Activated T-cell treated with anti-CD3 and anti-CD28 coated beads for 1 hour (primary cell): ENCODE measurements around the gene TFEC.
"Not testable (repeated sequence)": the region's sequence is repeated elsewhere in the genome, so short reads cannot be mapped to it uniquely, and the experiment has no call there.

Experiments used
- DNase-seq: peaks from one replicate; pipeline ENCODE4 v3.0.0-alpha.2; 2020; ENCODE audit warnings: low read depth

TFEC gene

DNA sequence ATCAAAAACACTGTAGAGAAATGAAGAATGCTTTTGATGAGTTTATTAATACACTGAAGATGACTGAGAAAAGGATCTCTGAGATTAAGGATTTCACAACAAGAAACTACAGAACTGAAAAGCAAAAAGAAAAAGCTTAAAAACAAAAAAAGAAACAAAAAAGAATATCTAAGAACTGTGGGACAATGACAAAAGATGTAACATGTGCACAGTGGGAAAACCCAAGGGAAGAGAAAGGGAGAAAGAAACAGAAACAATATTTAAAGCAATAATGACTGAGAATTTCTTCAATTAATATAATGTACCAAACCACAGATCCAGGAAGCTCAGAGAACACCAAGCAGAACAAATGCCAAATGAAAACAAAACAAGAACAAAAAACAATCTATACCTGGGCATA, 42.2 kb downstream of the TFEC start:
- no peak for DNase-seq

DNA sequence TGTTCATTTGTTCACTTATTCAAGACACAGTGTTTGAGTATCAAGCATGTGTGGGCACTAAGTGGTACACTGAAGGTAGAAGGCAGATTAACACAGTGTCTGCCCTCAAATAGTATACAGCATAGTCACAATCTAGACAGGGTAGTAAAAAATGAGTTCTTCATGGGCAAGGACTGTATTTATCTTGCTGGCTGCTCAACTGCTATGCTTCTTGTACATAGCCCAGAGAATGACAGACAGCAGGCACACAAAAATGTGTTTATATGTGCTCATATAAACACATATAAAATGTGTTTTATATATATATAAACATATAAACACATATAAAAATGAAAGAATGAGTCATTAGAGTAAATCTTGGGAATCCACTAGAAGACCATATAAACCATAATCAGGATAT, 43.1 kb downstream of the TFEC start:
- no peak for DNase-seq

DNA sequence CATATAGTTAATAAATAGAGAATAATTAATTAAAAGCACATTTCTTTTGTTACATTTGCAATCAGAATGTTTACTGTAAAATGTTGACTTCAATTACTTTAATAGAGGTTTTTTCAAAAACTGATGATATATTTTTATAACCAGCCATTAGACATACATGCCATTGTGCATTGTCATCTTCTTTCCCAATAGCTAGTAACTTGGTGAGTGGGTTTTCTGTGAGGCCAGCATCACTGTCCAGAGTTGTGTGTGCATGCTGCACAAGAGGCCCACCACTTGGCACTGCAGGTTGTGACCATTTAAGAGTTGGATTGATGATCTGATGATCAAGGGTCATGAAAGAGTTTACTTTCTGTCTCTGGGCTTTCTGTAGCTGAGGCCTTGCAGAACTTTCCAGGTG, 46.5 kb downstream of the TFEC start:
- no peak for DNase-seq

DNA sequence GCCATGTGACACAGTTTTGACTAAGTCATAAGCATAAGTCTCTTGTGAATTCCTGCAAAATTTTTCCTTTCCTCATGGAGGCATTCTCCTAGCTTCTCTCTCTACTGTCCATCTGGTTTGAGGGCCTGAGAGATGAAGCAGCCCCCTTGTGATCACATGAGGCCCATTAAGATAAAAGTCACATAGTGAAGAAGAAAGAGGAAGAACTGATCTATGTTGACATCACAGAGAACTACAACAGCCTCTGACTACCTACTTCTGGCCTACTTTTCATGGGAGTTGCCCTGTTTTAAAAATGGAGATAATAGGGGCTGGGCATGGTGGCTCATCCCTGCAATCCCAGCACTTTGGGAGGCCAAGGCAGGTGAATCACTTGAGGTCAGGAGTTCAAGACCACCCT, 50.4 kb downstream of the TFEC start:
- no peak for DNase-seq

DNA sequence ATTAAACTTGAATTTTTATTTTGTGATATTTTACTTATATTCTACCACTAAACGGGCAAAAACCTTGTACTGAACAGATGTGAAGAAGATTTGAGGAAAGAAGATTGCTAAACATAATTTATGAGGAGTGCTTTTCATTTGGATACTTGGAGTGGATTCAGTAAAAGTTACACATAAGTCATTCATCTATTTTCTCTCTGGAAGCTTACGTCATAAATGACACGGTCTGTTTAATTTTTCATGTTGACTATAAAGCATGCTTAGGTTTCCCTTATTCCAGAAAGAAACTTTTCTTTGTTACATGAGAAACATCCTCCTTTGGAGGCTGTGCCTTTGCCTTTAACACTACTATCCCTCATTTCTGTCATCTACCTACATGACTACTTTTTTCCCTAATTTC, 53.9 kb downstream of the TFEC start:
- no peak for DNase-seq

DNA sequence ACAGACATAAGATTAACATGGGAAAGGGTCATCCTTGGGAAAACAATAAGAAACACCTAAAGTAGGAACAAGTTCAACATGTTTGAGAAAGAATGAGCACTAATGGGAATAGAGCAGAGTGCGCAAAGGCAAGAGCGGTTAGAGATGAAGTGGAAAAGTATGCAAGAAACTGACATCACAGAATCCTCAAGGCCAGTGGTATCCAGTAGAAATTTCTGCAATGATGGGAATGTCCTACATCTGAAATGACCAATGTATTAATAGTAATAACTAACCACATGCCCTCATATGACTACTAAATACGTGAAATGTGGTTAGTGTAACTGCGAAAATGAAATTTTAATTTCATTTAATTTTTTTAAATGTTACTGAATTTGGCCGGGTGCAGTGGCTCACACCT, 54.8 kb downstream of the TFEC start:
- DNase-seq: no peak

DNA sequence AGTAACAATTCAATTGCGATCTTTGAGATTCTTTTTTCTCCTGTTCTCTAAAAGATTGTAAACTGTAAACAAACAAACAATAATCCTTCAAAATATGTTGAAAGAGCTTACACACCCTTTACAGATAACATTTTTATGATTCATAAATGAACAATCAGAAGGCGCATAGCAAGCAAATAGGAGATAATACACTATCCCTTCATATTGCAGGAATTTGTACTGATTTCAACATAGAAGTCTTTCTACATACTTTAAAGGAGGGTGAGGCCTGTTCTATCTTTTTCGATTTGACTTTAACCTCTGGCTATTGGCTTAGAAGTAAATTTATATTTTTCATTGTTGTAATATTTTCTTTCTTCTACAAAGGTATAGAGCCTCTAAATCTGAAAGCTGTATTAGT, 57.2 kb downstream of the TFEC start:
- DNase-seq: no peak

DNA sequence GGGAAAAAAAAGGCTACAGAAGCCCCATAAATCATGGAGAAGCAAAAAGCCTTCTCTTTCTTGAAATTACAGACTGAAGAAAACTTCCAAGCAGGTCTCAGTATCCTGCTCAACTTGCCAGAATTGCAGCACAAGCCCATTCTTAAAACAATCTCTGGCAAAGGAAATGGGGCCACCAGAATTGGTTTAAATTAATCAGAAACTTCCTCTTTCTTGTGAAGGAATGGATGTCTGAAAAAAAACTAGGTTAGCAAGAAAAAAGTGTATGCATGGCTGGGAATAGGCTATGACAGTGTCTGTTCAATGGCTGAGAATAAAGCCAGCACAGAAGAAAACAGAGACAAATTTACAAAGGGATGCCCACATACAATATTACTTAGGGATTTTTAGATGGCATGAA, 59.1 kb downstream of the TFEC start:
- no peak for DNase-seq

DNA sequence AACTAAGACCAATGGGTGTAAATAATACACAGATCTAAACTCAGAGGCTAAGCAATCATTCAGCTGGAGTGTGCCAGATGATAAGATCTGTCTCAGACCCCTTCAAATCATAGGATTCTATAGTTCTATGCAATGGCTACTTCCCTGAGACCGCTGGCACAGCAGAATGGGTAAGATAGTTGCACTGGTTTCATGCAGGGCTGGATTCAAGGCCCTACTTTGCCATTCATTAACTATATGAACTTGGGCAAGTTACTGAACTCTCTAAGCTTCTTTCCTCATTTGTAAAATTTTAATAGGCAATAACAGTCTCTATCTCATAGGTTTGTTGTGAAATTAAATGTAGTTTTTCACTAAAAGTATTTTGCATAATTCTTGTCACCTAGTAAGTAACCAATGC, 62.0 kb downstream of the TFEC start:
- no peak for DNase-seq

DNA sequence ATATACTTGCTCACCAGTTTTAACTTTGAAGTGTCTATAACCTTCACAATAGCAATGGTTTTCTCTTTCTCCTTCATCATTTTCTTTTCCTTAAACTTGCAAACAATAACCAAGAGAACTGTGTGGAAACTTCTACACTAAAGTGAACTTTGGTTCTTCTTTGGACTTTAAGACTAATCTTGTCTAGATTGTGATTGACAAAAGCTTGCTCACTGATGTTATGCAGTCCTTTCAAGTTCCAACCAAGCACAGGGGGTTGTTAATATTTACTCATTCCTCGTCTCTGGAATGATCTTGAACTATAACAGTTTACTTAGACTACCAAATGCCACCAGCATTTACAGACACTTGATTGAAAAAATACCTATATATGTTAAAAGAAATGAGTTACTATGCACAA, 62.4 kb downstream of the TFEC start:
- no peak for DNase-seq

DNA sequence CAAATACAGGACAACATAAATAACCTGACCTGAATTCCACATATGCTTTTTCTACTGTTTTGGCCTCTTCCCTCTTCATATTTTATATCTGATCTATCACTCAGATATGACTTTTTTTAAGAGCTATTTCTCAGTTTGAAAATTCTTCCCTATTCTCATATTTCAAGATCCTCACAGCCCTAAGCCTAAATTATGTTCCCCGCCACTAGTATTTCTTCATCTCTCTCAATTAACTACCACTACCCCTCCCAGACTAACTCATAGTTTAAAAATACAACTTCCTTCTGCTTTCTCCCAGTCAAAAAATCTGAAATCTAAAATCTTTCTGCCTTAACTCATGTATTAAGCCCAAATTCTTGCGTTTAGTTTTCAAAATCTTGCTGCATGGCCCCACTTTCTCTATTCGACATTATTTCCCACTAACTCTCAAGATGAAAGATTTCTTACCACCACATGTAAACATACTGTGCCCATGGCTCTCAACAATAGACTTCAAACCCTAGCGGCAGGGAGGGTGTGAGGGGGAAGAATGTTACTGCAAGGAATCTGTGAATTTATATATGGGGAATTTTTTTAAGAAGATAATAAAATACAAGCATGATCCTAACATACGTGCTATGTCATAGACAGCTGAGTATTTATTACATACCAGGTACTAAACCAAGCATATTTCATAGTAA, 64.6 kb downstream of the TFEC start:
- no peak for DNase-seq

DNA sequence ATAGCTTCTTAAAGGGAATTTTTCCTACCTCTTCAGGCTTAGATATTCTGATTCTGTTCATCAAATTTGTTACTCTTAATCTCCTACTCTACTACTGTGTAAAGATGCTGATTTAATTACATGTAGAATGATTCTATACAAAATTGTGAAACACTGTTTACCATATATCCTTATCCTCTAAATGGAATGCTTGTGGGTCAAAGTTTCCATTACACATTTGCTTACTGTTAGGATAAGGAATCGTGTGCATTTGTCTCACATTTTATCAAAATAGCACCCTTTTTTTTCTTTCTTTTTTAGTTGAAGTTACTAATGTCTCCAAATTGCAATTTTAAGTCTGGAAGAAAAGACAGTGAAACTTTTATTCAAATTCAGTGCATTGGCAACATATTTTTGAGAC, 65.3 kb downstream of the TFEC start:
- no peak for DNase-seq

DNA sequence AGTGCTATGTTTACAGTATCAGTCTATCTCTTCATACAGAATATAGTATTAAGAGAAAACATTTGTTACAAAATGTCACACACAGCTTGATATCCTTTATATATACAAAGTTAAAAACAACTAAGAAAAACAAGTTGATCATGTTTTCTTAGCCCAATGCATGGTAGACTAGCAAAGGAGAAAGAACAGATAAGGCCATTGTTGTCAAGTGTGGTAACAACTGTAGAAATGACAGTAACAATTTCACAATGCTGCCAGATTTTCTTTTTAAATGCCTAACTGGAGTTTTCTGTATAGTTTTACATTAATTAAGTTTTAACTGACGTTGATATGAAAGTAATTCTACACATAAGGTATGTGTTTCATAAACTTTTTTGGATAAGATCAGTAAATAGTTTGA, 65.8 kb downstream of the TFEC start:
- no peak for DNase-seq

DNA sequence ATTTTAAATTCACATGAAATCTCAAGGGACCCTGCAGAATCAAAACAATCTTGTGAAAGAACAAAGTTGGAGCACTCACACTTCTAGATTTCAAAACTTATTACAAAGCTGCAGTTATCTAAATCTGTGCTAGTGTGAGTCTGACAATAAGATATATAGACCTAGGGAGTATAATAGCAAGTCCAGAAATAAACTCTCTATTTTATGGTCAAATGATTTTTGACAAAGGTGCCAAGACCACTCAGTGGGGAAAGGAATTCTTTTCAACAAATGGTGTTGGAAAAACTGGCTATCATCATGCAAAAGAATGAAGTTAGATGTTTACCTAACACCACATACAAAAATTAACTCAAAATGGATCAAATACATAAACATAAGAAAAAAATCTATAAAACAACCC, 68.2 kb downstream of the TFEC start:
- no peak for DNase-seq

DNA sequence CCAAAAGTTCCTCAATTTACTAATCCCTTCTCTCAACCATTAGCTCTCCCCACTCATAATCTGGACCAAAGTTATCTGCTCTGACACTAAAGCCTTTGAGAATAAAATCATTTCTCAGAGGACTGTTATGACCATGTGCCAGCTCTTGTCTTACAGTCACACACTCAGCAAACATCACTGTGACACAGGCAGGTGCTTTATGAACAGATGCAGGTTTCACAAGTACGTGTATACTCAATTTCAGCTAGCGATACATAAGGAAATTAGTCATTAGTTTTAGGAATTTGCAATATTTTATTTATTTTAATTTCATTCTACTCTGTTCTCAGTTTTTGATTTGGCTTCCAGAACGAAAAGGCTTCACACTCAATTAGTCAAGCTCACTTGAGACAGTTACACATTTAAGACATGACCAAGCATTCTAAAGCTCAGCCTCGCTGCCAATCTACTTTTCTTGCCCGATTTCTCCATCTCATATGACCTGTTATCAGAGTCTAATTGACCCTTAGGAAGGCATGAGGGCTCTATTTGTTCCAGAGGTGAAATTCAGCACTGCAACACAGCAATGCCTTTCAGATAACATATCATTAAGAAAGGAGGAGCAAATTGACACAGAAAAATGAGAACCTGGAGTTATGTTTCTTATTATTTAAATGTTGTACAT, 76.8 kb downstream of the TFEC start:
- DNase-seq: no peak

DNA sequence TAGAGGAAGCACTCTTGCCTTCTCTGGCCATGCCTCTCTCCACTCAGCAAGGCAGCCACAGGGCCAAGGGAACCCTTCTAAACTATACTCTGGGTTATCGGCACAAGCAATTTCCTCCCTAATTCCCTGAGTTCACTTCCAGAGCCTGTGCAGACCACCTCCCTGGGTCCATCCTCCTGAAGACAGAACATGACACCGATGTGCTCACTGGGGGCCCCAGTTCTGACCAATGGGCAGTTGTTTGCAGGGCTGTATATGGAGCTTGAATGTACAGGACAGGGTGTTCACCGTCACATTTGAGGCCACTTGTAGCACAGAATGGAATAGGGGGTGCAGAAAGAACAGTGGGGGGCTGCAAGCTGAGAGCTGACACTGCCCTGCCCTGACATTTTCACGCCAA, 77.7 kb downstream of the TFEC start:
- DNase-seq: no peak

DNA sequence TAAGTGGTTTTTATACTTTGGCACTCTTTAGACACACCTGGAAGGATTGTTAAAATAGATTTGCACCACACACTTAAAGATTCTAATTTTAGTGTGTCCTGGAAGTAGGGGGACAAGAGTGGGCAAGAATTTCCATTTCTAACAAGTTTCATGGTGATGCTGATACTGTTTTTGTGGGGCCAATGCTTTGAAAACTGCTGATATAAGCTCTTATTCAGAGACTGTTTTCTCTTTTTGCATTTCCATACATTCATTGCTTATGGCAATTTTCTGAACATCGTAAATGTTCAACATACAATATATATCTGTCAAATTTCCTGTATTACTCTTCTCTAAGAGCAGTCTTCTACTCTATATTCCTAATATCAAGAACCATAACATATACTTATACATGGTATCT, 79.0 kb downstream of the TFEC start:
- DNase-seq: no peak

DNA sequence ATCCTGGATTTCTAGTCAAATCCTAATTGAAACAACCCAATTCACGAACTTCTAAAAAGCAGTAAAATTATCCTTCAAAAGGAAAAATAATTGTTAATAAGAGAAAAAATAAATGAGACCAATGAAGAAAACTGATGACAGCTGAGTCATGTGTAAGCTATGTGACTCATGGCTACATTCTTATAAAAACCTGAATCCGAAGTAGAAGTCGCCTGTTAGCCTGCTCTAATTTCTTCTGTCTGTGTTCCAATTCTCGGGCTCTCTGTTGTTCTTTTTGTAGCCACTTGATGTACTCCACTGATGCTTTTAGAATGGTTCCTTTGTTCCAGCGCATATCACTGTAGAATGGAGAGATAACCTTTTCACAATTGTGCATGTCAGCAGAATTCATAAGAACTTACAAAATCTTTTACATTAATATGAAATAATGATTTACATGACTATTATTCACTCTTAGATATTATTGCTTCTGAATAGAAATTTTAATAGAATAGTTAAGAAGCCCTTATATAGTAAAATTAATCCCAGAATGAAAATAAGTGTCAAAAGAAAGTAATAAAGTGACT, 88.8 kb downstream of the TFEC start:
- DNase-seq: no peak

DNA sequence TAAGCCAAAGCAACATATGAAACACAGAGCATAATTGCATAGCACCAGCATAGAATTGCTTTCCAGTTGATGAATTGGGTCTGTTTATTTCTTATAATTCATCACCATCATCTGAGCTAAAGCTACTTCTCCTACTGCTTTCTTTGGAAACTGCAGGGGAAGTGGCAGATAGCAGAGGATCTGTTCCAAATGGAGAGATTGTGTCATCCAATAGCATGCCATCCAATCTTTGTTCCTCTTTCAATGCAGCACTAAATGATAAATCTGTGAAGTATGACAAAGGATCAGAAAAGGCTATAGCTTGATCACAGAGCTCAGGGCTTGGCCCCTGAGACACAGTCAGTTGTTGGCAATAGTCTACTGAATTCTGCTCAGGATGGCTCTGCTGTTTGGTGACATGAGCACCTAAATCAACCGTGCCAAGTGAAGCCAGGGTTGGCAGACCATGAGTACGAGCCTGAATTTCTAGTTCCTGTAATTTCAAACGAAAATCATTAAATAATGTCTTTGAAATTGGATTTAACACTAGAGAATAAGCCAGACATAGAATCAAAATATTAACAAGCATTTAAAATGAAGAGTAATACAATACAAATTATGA, 90.0 kb downstream of the TFEC start:
- no peak for DNase-seq

DNA sequence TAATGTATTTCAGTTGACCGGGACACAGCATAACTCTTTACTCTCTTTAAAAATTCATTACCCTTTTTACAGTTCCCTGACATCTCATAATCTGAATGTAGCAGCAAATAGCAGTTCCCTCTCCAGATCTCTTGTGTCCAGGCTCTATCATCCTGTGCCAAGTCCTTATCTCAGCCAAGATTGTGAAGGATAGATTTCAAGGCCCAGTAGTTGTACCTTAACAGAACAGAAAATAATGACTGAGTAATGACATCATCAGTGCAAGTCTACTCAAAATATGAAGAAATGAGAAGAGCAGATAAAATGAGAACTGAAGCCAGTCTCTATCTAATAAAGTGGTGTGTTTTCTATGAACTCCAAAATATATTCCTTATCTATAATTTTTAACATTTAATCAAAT, 92.6 kb downstream of the TFEC start:
- no peak for DNase-seq

DNA sequence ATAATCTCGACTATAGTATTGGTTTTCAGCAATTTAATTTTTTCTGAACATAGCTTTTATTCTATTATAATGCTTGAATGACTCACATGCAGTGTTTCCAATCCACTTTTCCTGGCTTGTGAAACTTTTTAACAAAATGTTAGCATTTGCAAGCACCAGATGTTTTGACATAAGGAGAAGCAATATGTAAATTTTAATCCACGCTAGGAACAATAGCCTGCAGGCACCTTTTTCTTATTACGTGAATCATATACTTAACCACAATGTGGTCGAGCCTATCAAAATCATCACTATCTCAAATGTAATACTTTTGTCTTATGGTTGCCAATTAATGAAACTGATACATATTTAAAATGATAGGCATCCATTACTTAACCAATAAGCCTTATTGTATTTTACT, 97.1 kb downstream of the TFEC start:
- no peak for DNase-seq

DNA sequence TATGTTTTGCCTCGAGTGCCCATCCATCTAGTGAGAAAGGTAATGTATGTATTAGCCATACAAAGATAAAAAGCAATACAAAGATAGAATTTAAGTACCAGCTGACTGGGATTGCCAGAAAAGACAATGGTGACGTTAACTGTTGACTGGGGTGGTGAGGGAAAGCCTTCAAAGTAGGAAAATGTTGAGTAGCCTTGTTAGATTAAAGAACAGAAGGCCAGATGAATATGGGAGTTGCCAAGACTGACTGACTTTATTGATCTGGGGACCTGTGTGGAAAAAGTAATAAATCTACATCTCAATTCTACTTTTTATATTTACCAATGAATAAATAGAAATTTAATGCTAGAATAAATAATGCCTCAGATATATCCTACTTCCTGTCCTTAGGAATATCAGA, 97.7 kb downstream of the TFEC start:
- DNase-seq: no peak

DNA sequence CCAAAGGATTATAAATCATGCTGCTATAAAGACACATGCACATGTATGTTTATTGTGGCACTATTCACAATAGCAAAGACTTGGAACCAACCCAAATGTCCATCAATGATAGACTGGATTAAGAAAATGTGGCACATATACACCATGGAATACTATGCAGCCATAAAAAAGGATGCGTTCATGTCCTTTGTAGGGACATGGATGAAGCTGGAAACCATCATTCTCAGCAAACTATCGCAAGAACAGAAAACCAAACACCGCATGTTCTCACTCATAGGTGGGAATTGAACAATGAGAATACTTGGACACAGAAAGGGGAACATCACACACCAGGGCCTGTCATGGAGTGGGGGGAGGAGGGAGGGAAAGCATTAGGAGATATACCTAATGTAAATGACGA, 100.4 kb downstream of the TFEC start:
- DNase-seq: not testable (repeated sequence)

DNA sequence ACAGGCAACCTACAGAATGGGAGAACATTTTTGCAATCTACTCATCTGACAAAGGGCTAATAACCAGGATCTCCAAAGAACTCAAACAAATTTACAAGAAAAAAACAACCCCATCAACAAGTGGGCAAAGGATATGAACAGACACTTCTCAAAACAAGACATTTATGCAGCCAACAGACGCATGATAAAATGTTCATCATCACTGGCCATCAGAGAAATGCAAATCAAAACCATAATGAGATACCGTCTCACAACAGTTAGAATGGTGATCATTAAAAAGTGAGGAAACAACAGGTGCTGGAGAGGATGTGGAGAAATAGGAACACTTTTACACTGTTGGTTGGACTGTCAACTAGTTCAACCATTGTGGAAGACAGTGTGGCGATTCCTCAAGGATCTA, 100.8 kb downstream of the TFEC start:
- DNase-seq: not testable (repeated sequence)
